GM12865 (cell line): ENCODE results near the gene PIWIL4.

Experiments
- DNase-seq: peaks from one replicate; pipeline ENCODE4 v3.0.0; 2010; ENCODE audit warnings: low read depth
- H3K4me3 ChIP-seq: 2 replicates; pipeline ENCODE4 v1.5.1; 2011; ENCODE audit warnings: mild to moderate bottlenecking, low read depth, low read length, control low read depth
- TF ChIP-seq, protein P1 (sequence below): IDR thresholded peaks from 2 replicates; pipeline ENCODE4 v1.5.1; 2011; ENCODE audit warnings: low read length, control low read depth, low read depth, inconsistent platforms; ENCODE audit not compliant: insufficient read depth; ENCODE audit errors: missing control alignments

Gene PIWIL4

DNA sequence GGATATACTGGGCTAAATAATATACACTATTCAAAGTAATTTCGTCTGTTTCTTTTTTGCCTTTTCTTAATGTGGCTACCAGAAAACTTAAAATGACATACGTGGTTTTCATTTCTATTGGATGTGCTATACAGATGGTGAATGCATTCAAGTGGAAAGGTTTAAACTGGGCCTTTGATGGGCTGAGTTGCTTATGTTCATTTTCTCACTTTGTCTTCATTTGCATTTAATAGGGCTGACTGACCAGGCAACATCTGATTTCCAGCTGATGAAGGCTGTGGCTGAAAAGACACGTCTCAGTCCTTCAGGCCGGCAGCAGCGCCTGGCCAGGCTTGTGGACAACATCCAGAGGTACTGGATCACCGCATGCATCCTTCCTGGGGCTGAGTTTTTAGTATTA, 27.9 kb downstream of the PIWIL4 start:
- DNase-seq: peak; percentile 39
- TF ChIP-seq, protein P1, sequence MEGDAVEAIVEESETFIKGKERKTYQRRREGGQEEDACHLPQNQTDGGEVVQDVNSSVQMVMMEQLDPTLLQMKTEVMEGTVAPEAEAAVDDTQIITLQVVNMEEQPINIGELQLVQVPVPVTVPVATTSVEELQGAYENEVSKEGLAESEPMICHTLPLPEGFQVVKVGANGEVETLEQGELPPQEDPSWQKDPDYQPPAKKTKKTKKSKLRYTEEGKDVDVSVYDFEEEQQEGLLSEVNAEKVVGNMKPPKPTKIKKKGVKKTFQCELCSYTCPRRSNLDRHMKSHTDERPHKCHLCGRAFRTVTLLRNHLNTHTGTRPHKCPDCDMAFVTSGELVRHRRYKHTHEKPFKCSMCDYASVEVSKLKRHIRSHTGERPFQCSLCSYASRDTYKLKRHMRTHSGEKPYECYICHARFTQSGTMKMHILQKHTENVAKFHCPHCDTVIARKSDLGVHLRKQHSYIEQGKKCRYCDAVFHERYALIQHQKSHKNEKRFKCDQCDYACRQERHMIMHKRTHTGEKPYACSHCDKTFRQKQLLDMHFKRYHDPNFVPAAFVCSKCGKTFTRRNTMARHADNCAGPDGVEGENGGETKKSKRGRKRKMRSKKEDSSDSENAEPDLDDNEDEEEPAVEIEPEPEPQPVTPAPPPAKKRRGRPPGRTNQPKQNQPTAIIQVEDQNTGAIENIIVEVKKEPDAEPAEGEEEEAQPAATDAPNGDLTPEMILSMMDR: no peak
- no peak overlapping the region for H3K4me3 ChIP-seq

DNA sequence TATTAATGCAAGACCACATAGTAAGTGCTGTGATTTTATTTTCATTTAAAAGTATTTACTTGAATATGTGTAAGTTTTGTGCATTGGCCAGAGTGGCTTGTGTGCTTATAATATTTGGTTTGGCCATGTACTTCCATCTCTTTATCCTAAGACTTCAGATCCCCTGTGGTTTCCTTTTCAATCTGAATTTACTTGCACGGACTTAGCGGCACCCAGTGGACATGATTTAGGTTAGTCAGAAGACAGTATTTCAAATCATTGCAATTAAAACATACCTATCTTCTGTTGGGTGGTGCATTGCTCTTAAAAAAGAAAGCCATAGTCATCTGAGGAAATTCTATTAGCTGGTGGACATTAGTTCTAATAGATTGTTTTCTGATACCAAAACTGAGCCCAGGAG, 30.7 kb downstream of the PIWIL4 start:
- TF ChIP-seq, protein P1: no peak
- no peak overlapping the region for H3K4me3 ChIP-seq
- peak; percentile 15 for DNase-seq

DNA sequence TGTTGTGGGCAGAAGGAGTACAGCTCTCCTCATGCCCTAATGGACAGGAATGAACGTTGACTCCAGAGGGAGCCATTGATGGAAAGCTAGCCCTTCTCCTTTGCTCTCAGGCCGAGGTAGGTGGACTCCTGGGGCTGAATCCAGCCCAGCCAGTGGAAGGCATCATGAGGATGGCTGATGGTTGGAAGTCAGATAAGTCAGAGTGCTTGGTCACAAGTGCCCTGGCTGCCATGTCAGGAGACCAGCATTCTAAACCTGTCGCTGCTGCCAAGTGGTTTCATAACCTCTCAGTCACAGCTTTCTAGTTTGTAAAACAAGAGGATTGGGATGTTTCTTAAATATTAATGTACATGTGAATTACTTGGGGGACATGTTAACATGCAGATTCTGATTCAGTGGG, 32.3 kb downstream of the PIWIL4 start:
- DNase-seq: no peak
- TF ChIP-seq, protein P1: no peak
- H3K4me3 ChIP-seq: no peak overlapping the region

DNA sequence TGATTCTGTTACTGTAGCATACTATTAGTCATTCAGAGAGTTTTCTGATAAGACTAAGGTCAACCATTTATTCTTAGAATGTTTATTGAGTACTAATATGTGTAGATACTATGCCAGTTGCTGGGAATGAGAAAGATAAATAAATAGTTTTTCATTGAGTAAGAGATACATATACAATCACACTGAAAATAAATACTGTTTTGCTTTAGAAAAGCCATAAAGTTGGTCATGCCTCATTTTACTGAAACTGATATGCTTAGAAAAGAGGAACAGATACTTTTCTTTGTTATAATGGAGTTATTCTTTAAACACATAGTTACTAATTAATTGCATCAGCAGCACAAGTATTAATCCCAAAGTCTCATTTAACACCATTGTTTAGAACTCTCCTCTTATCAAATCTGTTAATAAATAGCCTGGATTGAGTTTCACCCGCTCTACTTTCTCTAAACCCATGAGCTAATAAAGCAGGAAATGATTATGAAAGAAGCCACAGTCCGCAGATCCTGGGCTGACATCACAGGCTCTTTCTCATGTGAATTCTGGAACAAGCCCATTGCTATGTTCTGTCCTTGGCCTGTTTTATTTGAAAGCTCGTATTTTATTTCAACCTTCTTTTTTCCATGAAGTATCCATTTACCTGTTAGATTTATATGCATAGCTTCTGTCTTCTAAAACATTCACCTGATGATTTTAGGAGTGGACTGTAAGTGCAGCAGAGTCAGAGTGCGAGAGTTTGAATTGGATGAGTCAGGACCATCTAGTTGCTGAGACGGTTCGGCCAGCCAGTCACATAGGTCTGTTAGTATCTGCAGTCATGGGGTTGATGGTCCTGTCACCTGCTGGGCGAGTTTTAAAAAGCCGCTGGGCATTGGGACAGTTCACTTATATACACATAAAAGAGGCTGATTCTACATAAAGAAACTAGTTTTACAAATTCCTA, 35.5 kb downstream of the PIWIL4 start:
- H3K4me3 ChIP-seq: no peak overlapping the region
- TF ChIP-seq, protein P1: peak; percentile 34
- peak; percentile 70 for DNase-seq

DNA sequence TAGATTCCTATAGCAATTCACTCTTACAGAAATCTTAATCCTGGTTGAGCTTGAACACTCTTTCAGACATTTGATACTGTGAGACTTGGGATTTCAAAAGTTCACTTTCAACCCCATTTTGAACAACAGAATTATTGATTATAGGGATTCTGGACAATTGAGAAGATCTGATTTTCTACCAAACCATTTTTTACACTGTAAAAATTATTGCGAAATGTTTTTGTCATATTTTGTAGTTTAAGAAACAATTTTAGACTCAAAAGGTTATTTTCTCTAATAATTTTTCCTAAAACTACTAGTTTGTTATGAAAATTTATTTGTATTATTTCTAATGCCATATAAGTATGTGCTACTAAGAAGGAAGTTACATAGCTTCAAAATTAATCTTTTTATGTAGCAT, 36.4 kb downstream of the PIWIL4 start:
- no peak for DNase-seq
- no peak overlapping the region for H3K4me3 ChIP-seq
- TF ChIP-seq, protein P1: no peak

DNA sequence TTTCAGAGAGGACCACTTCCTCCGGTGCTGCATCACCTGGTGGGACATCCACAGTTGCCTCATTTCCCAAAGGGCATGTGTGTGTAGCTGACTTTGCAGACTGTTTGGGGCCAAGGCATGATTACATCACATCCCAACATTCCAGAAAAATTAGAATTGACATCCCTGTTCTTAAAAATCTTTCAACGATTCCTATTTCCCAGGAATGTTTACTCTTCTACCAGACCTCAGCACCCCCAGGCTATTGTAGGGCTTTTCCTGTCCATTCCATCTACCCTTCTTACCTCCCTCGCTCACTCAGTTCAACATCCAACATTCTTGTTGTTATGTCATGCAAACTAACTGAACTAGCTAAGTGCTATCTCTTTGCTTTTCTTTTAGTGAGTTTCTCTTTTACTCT, 37.3 kb downstream of the PIWIL4 start:
- TF ChIP-seq, protein P1: no peak
- H3K4me3 ChIP-seq: no peak overlapping the region
- DNase-seq: no peak
